ENCODE measurements around the gene KMT2B.

The KMT2B gene

GRCh38 chr19:35727053-35727955 is 9.5 kb downstream of the KMT2B start:
- DNase-seq (ENCODE audit: low read depth), result no peak

- no peak for DNase-seq (ENCODE audit: low read depth)
These were observed 10.3 kb downstream of the KMT2B start for GRCh38 chr19:35727956-35728706.

DNA sequence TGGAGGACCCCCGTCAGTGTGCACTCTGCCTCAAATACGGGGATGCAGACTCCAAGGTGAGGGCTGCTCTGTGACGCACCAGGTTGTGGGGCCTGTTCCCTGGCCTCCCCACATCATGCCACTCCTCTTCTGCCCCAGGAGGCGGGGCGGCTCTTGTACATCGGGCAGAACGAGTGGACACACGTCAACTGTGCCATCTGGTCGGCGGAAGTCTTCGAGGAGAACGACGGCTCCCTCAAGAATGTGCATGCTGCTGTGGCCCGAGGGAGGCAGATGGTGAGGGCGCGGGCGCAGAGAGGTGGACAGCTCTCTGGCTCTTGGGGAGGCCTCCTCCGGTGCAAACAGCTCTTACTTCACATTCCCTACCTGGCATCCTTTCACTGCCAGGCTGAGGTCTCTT is 11.2 kb downstream of the KMT2B start:
- DNase-seq (ENCODE audit: low read depth), result no peak

DNA sequence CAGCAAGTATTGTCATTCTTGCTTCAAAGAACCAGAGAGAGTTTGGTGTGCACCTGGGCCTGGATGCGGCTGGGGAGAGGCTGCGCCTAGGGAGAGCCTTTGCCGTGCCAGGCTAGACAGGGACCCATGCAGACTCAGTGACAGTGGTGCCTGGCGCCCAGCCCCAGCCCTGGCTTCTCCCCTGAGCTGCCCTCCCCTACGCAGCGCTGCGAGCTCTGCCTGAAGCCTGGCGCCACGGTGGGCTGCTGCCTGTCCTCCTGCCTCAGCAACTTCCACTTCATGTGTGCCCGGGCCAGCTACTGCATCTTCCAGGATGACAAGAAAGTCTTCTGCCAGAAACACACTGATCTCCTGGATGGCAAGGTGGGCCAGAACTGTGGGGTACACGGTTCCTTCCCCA is 12.0 kb downstream of the KMT2B start:
- DNase-seq (ENCODE audit: low read depth), result no peak

DNA sequence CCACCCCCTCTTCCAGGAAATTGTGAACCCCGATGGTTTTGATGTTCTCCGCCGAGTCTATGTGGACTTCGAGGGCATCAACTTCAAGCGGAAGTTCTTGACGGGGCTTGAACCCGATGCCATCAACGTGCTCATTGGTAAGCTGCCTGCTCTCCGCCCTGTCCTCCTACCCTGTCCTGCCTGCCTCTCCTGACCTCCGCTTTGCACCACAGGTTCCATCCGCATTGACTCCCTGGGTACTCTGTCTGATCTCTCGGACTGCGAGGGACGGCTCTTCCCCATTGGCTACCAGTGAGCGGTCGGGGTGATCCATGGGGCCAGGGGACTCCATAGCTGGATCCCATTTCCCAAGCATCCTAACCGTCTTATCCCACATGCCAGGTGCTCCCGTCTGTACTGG is 12.5 kb downstream of the KMT2B start:
- DNase-seq (ENCODE audit: low read depth), result no peak

DNA sequence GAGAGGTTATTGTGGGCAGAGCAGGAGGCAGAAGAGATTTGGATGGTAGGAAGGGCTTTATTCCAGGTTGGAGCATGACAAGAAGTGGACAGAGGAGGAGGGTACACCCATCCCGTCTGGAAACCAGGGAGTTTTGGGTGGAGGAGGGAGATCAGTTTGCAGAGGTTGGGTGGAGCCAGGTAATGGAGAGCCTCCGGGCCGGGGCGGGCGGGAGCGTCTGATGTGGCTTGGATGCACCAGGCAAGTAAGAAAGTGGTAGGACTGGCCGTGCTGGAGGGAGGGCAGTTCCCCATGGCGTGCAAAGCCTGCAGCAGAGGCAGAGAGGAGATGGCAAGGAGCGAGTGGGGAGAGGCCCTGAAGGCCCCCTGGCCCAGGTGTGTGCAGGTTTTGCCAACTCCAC is 13.6 kb downstream of the KMT2B start:
- no peak for DNase-seq (ENCODE audit: low read depth)

DNA sequence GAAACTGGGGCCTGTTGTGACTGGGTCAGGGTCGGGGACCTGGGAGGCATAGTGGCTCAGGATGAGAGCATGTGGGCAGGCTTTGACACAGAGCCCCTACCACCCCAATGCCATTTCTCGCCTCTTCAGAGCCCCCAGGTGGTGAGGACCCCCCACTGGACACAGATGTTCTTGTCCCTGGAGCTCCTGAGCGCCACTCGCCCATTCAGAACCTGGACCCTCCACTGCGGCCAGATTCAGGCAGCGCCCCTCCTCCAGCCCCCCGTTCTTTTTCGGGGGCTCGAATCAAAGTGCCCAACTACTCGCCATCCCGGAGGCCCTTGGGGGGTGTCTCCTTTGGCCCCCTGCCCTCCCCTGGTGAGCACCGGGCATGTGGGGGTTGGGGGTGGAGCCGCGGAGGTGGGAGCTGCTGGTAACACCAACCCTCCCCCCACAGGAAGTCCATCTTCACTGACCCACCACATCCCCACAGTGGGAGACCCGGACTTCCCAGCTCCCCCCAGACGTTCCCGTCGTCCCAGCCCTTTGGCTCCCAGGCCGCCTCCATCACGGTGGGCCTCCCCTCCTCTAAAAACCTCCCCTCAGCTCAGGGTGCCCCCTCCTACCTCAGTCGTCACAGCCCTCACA is 14.1 kb downstream of the KMT2B start:
- no peak for DNase-seq (ENCODE audit: low read depth)

- no peak for DNase-seq (ENCODE audit: low read depth)
These were observed 14.9 kb downstream of the KMT2B start for GRCh38 chr19:35732540-35733179.

- no peak for DNase-seq (ENCODE audit: low read depth)
These were observed 15.7 kb downstream of the KMT2B start for GRCh38 chr19:35733180-35734125.

- DNase-seq (ENCODE audit: low read depth), result no peak
These were observed 16.5 kb downstream of the KMT2B start for GRCh38 chr19:35734273-35734672.

DNA sequence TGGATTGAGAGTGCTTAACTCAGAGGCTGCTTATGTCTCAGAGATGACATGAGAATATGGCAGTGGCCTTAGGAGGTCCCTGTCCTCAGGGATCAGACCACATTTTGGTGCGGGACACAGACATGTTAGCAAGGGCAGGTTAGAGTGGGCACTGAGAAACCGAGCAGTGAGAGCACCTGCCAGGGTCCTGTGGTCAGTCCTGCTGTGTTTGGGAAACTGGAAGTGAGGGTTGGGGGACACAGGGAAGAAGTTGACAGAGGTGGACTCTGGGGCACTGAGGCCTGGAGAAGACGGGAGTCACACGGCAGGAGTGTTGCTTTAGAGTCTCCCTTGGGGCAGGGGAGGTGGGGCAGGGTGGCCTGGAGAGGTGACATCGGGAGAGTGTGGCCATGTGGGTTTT is 17.1 kb downstream of the KMT2B start:
- no peak for DNase-seq (ENCODE audit: low read depth)

GRCh38 chr19:35736913-35737886 is 19.4 kb downstream of the KMT2B start:
- no peak for DNase-seq (ENCODE audit: low read depth)

DNA sequence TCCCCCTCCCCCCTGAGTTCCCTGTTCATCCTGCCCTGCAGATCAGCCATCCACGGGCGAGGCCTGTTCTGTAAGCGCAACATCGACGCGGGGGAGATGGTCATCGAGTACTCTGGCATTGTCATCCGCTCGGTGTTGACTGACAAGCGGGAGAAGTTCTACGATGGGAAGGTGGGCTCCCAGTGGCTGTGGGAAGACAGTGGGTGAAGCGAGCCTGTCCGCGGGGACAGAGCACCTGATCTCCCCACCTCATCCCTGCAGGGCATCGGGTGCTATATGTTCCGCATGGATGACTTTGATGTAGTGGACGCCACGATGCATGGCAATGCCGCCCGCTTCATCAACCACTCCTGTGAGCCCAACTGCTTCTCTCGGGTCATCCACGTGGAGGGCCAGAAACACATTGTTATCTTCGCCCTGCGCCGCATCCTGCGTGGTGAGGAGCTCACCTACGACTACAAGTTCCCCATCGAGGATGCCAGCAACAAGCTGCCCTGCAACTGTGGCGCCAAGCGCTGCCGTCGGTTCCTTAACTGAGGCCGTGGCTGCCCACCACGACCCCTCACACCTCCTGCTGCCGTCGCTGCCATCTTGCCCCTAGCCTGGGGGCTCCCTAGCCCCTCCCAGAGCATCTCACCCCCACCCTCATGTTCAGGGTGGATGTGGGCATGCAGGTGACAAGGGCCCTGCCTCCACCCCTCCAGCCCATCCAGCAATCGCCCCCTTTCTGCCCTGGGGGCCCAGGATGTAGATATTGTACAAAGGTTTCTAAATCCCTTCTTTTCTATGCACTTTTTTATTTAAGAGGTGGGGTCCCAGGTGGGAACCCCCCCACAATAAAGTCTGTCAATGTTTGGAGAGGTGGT is 20.5 kb downstream of the KMT2B start:
- no peak for DNase-seq (ENCODE audit: low read depth)

DNA sequence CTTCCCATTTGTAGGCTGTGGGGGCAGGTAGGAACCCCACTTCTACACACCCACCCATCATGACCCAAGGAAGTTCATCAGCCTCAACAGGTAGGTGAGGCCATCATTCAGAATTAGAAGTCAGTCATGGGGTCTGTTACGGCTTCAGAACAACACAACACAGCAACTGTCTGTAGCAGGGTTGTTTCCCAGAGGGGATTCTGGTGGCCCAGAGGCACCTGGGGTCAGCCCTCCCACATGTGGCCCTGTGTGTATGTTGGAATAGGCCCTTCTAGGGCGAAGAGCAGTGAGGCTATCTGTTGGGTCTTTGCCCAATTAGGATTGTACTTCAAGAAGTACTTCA is 21.1 kb downstream of the KMT2B start:
- DNase-seq (ENCODE audit: low read depth), result no peak

DNA sequence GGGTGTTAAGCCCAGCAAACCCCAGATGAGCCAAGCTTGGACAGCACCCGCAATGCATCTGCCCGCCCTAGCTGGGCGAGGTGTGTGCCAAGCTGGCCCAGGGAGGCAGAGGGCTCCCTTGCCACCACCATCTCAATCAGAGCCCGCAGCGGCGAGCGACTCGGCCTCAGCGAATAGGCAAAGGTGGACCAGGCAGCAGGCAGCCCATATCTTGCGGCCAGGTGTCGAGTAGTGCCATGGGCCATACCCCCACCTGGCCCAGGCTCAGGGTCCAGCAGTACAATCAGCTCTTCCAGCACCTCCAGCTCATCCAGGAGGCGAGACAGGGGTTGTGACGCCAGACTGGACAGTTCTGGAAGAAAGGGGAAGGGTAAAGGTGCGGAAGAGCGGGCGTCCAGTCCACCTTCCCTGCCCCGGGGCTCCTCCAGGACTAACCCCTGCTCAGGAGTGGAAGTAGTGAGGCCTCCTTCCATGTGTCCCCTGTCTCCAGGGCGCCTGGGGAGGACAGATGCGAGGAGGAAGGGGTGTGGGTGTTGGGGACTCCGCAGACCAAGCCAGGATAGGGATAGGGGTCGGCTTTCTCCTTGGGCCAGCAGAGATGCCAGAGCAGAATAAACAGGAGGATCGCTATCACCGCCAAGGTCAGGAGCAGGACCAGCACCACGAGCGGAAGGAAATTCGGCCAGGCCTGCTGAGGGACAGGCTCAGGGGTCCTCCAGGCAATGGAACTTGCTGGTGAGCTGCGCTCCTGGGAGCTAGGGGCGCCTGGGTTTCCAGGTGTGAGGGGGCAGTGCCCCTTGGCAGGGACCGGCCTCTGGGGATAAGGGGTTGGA is 21.7 kb downstream of the KMT2B start:
- DNase-seq (ENCODE audit: low read depth), result no peak

- DNase-seq (ENCODE audit: low read depth), result no peak
These were observed 22.3 kb downstream of the KMT2B start for GRCh38 chr19:35740108-35740422.

DNA sequence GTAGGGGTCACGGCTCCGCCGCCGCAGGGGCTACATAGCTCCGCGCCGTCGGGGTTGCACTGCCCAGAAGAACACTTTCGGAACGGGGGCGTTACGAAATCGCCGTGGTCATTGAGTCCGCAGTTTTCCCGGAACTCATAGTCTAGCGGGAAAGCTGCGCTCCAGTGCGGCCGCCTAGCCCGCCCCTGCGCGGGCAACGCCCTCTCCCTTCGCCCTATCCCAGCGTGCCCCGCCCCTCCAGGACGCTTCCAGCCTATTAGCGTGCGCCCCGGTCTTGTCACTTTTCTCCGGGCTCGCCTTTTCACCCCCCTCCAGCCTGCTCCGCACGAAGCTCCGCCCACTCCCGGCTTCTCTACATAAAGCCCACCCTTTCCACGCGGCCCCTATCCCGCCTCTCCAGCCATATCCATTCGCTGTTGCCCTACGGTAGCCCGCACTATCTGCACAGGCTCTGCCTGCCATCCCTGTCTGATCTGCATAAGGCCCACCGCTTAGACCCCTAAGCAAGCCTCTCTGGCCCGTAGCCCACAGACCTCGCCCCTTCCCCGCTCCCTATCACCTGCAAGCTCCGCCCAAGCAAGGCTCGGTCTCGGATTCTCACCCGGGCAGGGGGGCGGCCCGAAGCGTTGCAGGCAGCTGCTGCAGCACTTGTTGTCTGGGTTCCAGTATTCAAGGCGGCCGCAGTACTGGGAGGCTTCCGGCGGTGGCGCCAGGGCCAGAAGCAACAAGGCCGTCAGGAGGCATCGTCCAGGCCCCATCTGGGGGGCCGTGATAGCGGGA is 22.8 kb downstream of the KMT2B start:
- DNase-seq (ENCODE audit: low read depth), result peak; percentile 98

GRCh38 chr19:35741203-35741515 is 23.4 kb downstream of the KMT2B start:
- no peak for DNase-seq (ENCODE audit: low read depth)

Data from EH (cell line).